ENCODE measurements around the gene PLPPR3. TPM values are rescaled to one million over a fixed set of nuclear protein-coding genes. Genes with fewer than 3 reads are reported as not detected.

PLPPR3 gene
- total RNA-seq, 2 experiments from 2014 or later = not detected

GRCh38 chr19:813219-814151 lies 8.3 kb downstream of the PLPPR3 start:
- Mint-ChIP-seq H3K27ac (no peak overlapping the region), H3K4me1 (ENCODE audit: low read depth) (no peaks in the 10 kb centered on the region), H3K9me3 (no peaks in the 10 kb centered on the region), H3K4me3 (no peak overlapping the region), H3K36me3 (ENCODE audit: low read depth) (peaks cover 47% of the 10 kb centered on the region), H3K27me3 (no peaks in the 10 kb centered on the region)
- intact Hi-C loops (cut with micrococcal nuclease) = no loop called here
- no peak for TF ChIP-seq CTCF (IDR thresholded peaks at IDR 0.05)
- ChIA-PET CTCF (no interaction called here), POLR2A (interaction anchor here (1.8 to 4.0 kb wide), 2 partner anchors 13 to 171 kb away, joined by 4 to 106 read pairs; partner anchors contain the start of genes PTBP1 and WDR18)
- ATAC-seq (no peak), DNase-seq (no peak)

GRCh38 chr19:812747-813218 lies 9.0 kb downstream of the PLPPR3 start:
- Mint-ChIP-seq H3K27me3 (no peaks in the 10 kb centered on the region), H3K36me3 (ENCODE audit: low read depth) (peaks cover 50% of the 10 kb centered on the region), H3K9me3 (no peaks in the 10 kb centered on the region), H3K27ac (no peak overlapping the region), H3K4me1 (ENCODE audit: low read depth) (peaks cover 1% of the 10 kb centered on the region), H3K4me3 (no peak overlapping the region)
- intact Hi-C loops (cut with micrococcal nuclease) = no loop called here
- TF ChIP-seq CTCF (IDR thresholded peaks at IDR 0.05) = no peak
- ATAC-seq = no peak
- no peak for DNase-seq
- ChIA-PET POLR2A (interaction anchor here (4.0 kb wide), 1 partner anchor 12 kb away, joined by 106 read pairs; the partner anchor contains the start of gene PTBP1), CTCF (no interaction called here)

- peaks cover 56% of the 10 kb centered on the region for H3K36me3 Mint-ChIP-seq (ENCODE audit: low read depth)
- peaks cover 7% of the 10 kb centered on the region for H3K4me1 Mint-ChIP-seq (ENCODE audit: low read depth)
- H3K27ac Mint-ChIP-seq = no peak overlapping the region
- no peak for TF ChIP-seq CTCF (IDR thresholded peaks at IDR 0.05)
- intact Hi-C loops (cut with micrococcal nuclease) = no loop called here
- no peaks in the 10 kb centered on the region for H3K9me3 Mint-ChIP-seq
- ATAC-seq (no peak), DNase-seq (no peak)
- no peaks in the 10 kb centered on the region for H3K27me3 Mint-ChIP-seq
- POLR2A ChIA-PET = interaction anchor here (4.0 to 6.8 kb wide), 2 partner anchors 12 to 13 kb away, joined by 99 to 106 read pairs; partner anchors contain the start of gene PTBP1
- H3K4me3 Mint-ChIP-seq = no peak overlapping the region
- CTCF ChIA-PET = no interaction called here
Measured at GRCh38 chr19:812049-812746, 9.6 kb downstream of the PLPPR3 start.

- ATAC-seq = no peak
- intact Hi-C loops (cut with micrococcal nuclease) = no loop called here
- Mint-ChIP-seq H3K27me3 (no peaks in the 10 kb centered on the region), H3K4me3 (no peak overlapping the region), H3K4me1 (ENCODE audit: low read depth) (peaks cover 9% of the 10 kb centered on the region), H3K36me3 (ENCODE audit: low read depth) (peaks cover 60% of the 10 kb centered on the region), H3K27ac (no peak overlapping the region), H3K9me3 (no peaks in the 10 kb centered on the region)
- no peak for TF ChIP-seq CTCF (IDR thresholded peaks at IDR 0.05)
- ChIA-PET CTCF (no interaction called here), POLR2A (interaction anchor here (6.8 kb wide), 1 partner anchor 12 kb away, joined by 99 read pairs; the partner anchor contains the start of gene PTBP1)
- DNase-seq = no peak
Measured at GRCh38 chr19:811506-812048, 10.2 kb downstream of the PLPPR3 start.

Data from activated CD8-positive, alpha-beta T cell treated with anti-CD3 and anti-CD28 coated beads for 36 hours (primary cell).